ENCODE results near the gene NDUFAF7.
"Not testable (repeated sequence)": the region's sequence is repeated elsewhere in the genome, so short reads cannot be mapped to it uniquely, and the experiment has no call there.

The NDUFAF7 gene

GRCh38 chr2:37219046-37219445 is 12.4 kb upstream of the NDUFAF7 start:
- no peak overlapping the region for H3K4me3 ChIP-seq (ENCODE audit: control insufficient read depth, low read depth, low read length)
- no peak for DNase-seq (ENCODE audit: low read depth)
- TF ChIP-seq CTCF (conservative IDR thresholded peaks at IDR 0.05; ENCODE audit: control insufficient read depth, insufficient read depth, low read depth, low read length), result no peak

GRCh38 chr2:37223131-37223530 is 8.3 kb upstream of the NDUFAF7 start:
- no peak for TF ChIP-seq CTCF (conservative IDR thresholded peaks at IDR 0.05; ENCODE audit: control insufficient read depth, insufficient read depth, low read depth, low read length)
- no peak overlapping the region for H3K4me3 ChIP-seq (ENCODE audit: control insufficient read depth, low read depth, low read length)
- DNase-seq (ENCODE audit: low read depth), result no peak

GRCh38 chr2:37224063-37224462 is 7.4 kb upstream of the NDUFAF7 start:
- no peak overlapping the region for H3K4me3 ChIP-seq (ENCODE audit: control insufficient read depth, low read depth, low read length)
- no peak for DNase-seq (ENCODE audit: low read depth)
- TF ChIP-seq CTCF (conservative IDR thresholded peaks at IDR 0.05; ENCODE audit: control insufficient read depth, insufficient read depth, low read depth, low read length), result no peak

DNA sequence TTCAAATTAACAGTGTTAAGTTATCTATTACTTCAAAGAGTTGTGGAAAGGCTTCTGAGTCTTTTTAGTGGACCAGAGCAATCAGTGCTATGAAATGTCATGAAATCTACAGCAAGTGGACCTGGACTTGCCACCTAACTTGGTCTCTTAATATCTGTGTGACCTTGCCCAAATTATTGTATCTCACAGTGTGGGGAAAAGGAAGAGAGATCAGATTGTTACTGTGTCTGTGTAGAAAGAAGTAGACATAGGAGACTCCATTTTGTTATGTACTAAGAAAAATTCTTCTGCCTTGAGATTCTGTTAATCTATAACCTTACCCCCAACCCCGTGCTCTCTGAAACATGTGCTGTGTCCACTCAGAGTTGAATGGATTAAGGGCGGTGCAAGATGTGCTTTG is 6.3 kb upstream of the NDUFAF7 start:
- H3K4me3 ChIP-seq (ENCODE audit: control insufficient read depth, low read depth, low read length); DNase-seq (ENCODE audit: low read depth): not testable (repeated sequence)

GRCh38 chr2:37226863-37227262 is 4.6 kb upstream of the NDUFAF7 start:
- no peak for TF ChIP-seq CTCF (conservative IDR thresholded peaks at IDR 0.05; ENCODE audit: control insufficient read depth, insufficient read depth, low read depth, low read length)
- DNase-seq (ENCODE audit: low read depth), result no peak

GRCh38 chr2:37228788-37229187 is 2.7 kb upstream of the NDUFAF7 start:
- DNase-seq (ENCODE audit: low read depth), result no peak
- H3K4me3 ChIP-seq (ENCODE audit: control insufficient read depth, low read depth, low read length), result no peak overlapping the region
- TF ChIP-seq CTCF (conservative IDR thresholded peaks at IDR 0.05; ENCODE audit: control insufficient read depth, insufficient read depth, low read depth, low read length), result no peak

More at GRCh38 chr2:37226863-37227262, 4.6 kb upstream of the NDUFAF7 start:
- no peak overlapping the region for H3K4me3 ChIP-seq (ENCODE audit: control insufficient read depth, low read depth, low read length)

GRCh38 chr2:37230581-37230980 is 877 bp upstream of the NDUFAF7 start:
- DNase-seq (ENCODE audit: low read depth), result peak; percentile 21
- H3K4me3 ChIP-seq (ENCODE audit: control insufficient read depth, low read depth, low read length), result peak overlapping the region; percentile 98
- TF ChIP-seq CTCF (conservative IDR thresholded peaks at IDR 0.05; ENCODE audit: control insufficient read depth, insufficient read depth, low read depth, low read length), result no peak

Data from fibroblast of mammary gland (primary cell).